Mucosa of gallbladder (tissue), 1 donor: ENCODE data around the gene S100A1. TPM values are rescaled to one million over a fixed set of nuclear protein-coding genes. Genes with fewer than 3 reads are reported as not detected.

Experiments used
- total RNA-seq: library from RNA; stranded (reverse); gene quantifications from one replicate; pipeline ENCODE4 v1.2.1, GENCODE V29; 2021
- donor health status: DM: no; HTN: no; CAD: no.

Gene S100A1
- total RNA-seq, 1 donor from 2014 or later = 3.3 TPM

Other genes starting within 250 kb of the S100A1 start
- 7.0 TPM for gene S100A8, start 237.4 kb upstream of the S100A1 start, total RNA-seq
- gene S100A7A, start 211.9 kb upstream of the S100A1 start, total RNA-seq = not detected
- not detected for gene S100A7, start 167.8 kb upstream of the S100A1 start, total RNA-seq
- 824 TPM for gene S100A6, start 92.4 kb upstream of the S100A1 start, total RNA-seq
- gene S100A5, start 87.5 kb upstream of the S100A1 start, total RNA-seq = not detected
- gene S100A4, start 82.6 kb upstream of the S100A1 start, total RNA-seq = 66.8 TPM
- not detected for gene S100A3, start 79.2 kb upstream of the S100A1 start, total RNA-seq
- 1.4 TPM for gene S100A2, start 62.6 kb upstream of the S100A1 start, total RNA-seq
- 86.7 TPM for gene S100A16, start 15.3 kb upstream of the S100A1 start, total RNA-seq
- gene S100A14, start 12.1 kb upstream of the S100A1 start, total RNA-seq = 56.9 TPM
- 64.7 TPM for gene S100A13, start 929 bp upstream of the S100A1 start, total RNA-seq
- gene CHTOP, start 5.6 kb downstream of the S100A1 start, total RNA-seq = 69.4 TPM
- 38.8 TPM for gene SNAPIN, start 30.3 kb downstream of the S100A1 start, total RNA-seq
- gene ILF2, start 42.6 kb downstream of the S100A1 start, total RNA-seq = 87.6 TPM
- gene NPR1, start 50.3 kb downstream of the S100A1 start, total RNA-seq = 8.8 TPM
- 72.9 TPM for gene INTS3, start 99.6 kb downstream of the S100A1 start, total RNA-seq
- gene SLC27A3, start 147.0 kb downstream of the S100A1 start, total RNA-seq = 22.1 TPM